HepG2 (cell line): ENCODE results near the gene SLC12A9. TPM values are rescaled to one million over a fixed set of nuclear protein-coding genes. Genes with fewer than 3 reads are reported as not detected.

ENCODE experiments used
- ATM ChIP-seq: fragments of 450-650 bp; IDR thresholded peaks from 2 replicates; pipeline ENCODE4 v1.7.1; 2017; ENCODE audit warnings: mild to moderate bottlenecking, borderline replicate concordance
- HIC2 ChIP-seq: sonication (generic); formaldehyde crosslinking; IDR thresholded peaks from 2 replicates; pipeline ENCODE4 v1.9.0; 2022; ENCODE audit warnings: low read depth, missing genetic modification reagents
- IKZF1 ChIP-seq: fragments of 450-650 bp; IDR thresholded peaks from 2 replicates; pipeline ENCODE4 v1.7.1; 2016
- KDM5A ChIP-seq: fragments of 200-600 bp; sonication (generic); IDR thresholded peaks from 2 replicates; pipeline ENCODE4 v1.7.0; 2018; ENCODE audit warnings: antibody characterized with exemption, mild to moderate bottlenecking, low read length, borderline replicate concordance
- MAFK ChIP-seq, 2 experiments: IDR thresholded peaks in 1 of 2; conservative IDR thresholded peaks in 1 of 2; 2 replicates each; pipeline ENCODE4 v1.6.1; 2011; ENCODE audit warnings: improper control_type of control experiment in 2 of 2, low read length in 2 of 2
- MATR3 ChIP-seq: sonication (generic); formaldehyde crosslinking; IDR thresholded peaks from 2 replicates; pipeline ENCODE4 v1.4.0; 2020; ENCODE audit warnings: missing genetic modification reagents
- MLX ChIP-seq: IDR thresholded peaks from 2 replicates; pipeline ENCODE4 v1.6.1; 2016
- MYC ChIP-seq: sonication (generic); formaldehyde crosslinking; IDR thresholded peaks from 2 replicates; pipeline ENCODE4 v1.9.0; 2021; ENCODE audit warnings: missing genetic modification reagents, borderline replicate concordance
- PATZ1 ChIP-seq: sonication (generic); formaldehyde crosslinking; IDR thresholded peaks from 2 replicates; pipeline ENCODE4 v1.4.0; 2020; ENCODE audit warnings: missing genetic modification reagents
- U2AF2 ChIP-seq: fragments of 200-400 bp; formaldehyde crosslinking; IDR thresholded peaks from 2 replicates; pipeline ENCODE4 v1.6.1; 2017; ENCODE audit warnings: low read depth, mild to moderate bottlenecking, low read length
- ZMYM4 ChIP-seq: sonication (generic); formaldehyde crosslinking; IDR thresholded peaks from 2 replicates; pipeline ENCODE4 v1.8.1; 2023; ENCODE audit warnings: mild to moderate bottlenecking, missing genetic modification reagents
- ZNF343 ChIP-seq: sonication (generic); formaldehyde crosslinking; IDR thresholded peaks from 2 replicates; pipeline ENCODE4 v1.4.0; 2020; ENCODE audit warnings: mild to moderate bottlenecking, missing genetic modification reagents
- ZNF552 ChIP-seq: sonication (generic); formaldehyde crosslinking; IDR thresholded peaks from 2 replicates; pipeline ENCODE4 v1.9.0; 2022; ENCODE audit warnings: missing genetic modification reagents, mild to moderate bottlenecking, borderline replicate concordance
- ZNF607 ChIP-seq: sonication (generic); formaldehyde crosslinking; IDR thresholded peaks from 2 replicates; pipeline ENCODE4 v1.5.1; 2020; ENCODE audit warnings: missing genetic modification reagents, mild to moderate bottlenecking, borderline replicate concordance
- ZNF720 ChIP-seq: sonication (generic); formaldehyde crosslinking; IDR thresholded peaks from 2 replicates; pipeline ENCODE4 v1.4.0; 2020; ENCODE audit warnings: missing genetic modification reagents
- polyA plus RNA-seq, 8 experiments: library from polyadenylated mRNA; depleted of rRNA in 3 of 8; stranded (reverse) in 7 of 8; unstranded in 1 of 8; fragments of >200 nt; fragmentation: Illumina TruSeq in 4 of 8; extraction: Trizol in 4 of 8; gene quantifications; 2 replicates each; pipeline versions ENCODE4 v1.2.1 to v1.2.3, GENCODE V29; 2011 to 2016; ENCODE audit warnings: low read depth in 4 of 8, missing spikeins in 1 of 8, mixed read lengths in 1 of 8; ENCODE audit not compliant: insufficient read depth in 1 of 8
- total RNA-seq, 5 experiments: library from RNA; depleted of rRNA; stranded (reverse); fragments of >200 nt; fragmentation: Illumina TruSeq; extraction: Trizol; gene quantifications; 2 replicates each; pipeline ENCODE4 v1.2.3, GENCODE V29; 2016; ENCODE audit warnings: low read depth in 1 of 5
- TF ChIP-seq, protein P1 (sequence below): sonication (generic); formaldehyde crosslinking; IDR thresholded peaks from 2 replicates; pipeline ENCODE4 v1.5.1; 2020; ENCODE audit warnings: missing genetic modification reagents, mild to moderate bottlenecking, borderline replicate concordance
- TF ChIP-seq, protein P2 (sequence below): sonication (generic); formaldehyde crosslinking; IDR thresholded peaks from 2 replicates; pipeline ENCODE4 v1.4.0; 2020; ENCODE audit warnings: missing genetic modification reagents
- TF ChIP-seq, protein P3 (sequence below): sonication (generic); formaldehyde crosslinking; IDR thresholded peaks from 2 replicates; pipeline ENCODE4 v1.8.0; 2022; ENCODE audit warnings: mild to moderate bottlenecking, missing genetic modification reagents; ENCODE audit not compliant: insufficient replicate concordance

SLC12A9 gene
- total and polyA plus RNA-seq, 2 of the 13 experiments (the other 11 are each of a cell fraction or from before 2014, with no cell fraction given), result 8.7 to 16.6 TPM

DNA sequence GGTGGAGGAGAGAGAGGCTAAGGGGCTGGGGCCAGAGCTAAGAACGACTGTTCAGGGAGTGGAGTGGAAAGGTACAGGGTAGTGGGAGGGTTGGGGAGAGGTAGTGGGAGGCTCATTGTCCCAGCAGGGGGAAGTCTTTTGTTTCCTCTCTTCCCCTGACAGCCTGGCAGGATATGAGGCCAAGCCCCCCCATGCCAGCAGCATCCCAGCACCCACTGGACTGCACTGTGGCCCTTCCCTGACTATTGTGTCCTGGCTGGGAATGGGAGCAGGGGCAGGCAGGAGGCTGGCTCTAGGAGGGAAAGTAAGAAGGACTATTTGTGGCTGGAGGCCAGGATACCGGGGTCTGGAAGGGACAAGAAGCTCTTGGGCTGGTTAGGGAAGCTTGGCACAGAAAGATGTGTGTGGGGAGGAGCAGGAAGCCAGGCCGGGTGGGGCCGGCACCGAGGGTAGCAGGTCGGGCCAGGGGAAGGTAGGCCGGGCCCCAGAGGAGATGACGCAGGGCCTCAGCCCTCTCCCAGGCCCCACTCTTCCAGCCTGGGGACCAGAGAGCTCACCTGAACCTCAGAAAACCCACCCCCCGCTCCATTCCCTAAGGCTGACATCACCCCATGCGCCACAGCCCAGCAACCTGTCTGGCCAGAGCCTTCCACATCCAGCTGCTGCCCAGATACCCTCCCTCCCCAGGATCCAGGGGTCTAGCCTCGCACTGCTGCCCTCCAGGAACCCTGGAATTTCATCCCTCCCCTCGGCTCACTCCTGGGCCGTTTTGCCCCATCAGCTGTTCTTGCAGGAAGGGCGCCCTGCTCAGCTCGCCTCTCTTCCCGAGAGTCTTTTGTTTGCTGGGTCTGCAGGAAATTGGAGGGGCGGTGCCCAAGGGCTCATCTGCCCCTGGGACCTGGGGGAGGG lies 16.4 kb upstream of the SLC12A9 start (continued):
- TF ChIP-seq MATR3, result no peak
- no peak for TF ChIP-seq IKZF1
- TF ChIP-seq, protein P1, sequence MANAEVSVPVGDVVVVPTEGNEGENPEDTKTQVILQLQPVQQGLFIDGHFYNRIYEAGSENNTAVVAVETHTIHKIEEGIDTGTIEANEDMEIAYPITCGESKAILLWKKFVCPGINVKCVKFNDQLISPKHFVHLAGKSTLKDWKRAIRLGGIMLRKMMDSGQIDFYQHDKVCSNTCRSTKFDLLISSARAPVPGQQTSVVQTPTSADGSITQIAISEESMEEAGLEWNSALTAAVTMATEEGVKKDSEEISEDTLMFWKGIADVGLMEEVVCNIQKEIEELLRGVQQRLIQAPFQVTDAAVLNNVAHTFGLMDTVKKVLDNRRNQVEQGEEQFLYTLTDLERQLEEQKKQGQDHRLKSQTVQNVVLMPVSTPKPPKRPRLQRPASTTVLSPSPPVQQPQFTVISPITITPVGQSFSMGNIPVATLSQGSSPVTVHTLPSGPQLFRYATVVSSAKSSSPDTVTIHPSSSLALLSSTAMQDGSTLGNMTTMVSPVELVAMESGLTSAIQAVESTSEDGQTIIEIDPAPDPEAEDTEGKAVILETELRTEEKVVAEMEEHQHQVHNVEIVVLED, result no peak
- peak; percentile 67 to 77 for TF ChIP-seq MAFK (conservative IDR thresholded peaks at IDR 0.05 in 1 of 2, IDR thresholded peaks at IDR 0.05 in 1 of 2; ENCODE audit: low read length in 2 of 2)
- 0 out of 2 replicates have a peak, but pooled peaks have one; percentile 24 for TF ChIP-seq HIC2 (CRISPR knock-in tag)
- no peak for TF ChIP-seq MYC (CRISPR knock-in tag)
- no peak for TF ChIP-seq ZMYM4 (CRISPR knock-in tag)
- TF ChIP-seq U2AF2, result no peak
- no peak for TF ChIP-seq ZNF552
- TF ChIP-seq, protein P2, sequence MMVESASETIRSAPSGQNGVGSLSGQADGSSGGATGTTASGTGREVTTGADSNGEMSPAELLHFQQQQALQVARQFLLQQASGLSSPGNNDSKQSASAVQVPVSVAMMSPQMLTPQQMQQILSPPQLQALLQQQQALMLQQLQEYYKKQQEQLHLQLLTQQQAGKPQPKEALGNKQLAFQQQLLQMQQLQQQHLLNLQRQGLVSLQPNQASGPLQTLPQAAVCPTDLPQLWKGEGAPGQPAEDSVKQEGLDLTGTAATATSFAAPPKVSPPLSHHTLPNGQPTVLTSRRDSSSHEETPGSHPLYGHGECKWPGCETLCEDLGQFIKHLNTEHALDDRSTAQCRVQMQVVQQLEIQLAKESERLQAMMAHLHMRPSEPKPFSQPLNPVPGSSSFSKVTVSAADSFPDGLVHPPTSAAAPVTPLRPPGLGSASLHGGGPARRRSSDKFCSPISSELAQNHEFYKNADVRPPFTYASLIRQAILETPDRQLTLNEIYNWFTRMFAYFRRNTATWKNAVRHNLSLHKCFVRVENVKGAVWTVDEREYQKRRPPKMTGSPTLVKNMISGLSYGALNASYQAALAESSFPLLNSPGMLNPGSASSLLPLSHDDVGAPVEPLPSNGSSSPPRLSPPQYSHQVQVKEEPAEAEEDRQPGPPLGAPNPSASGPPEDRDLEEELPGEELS (CRISPR knock-in tag), result no peak
- no peak for TF ChIP-seq ZNF720 (CRISPR knock-in tag)
- no peak for TF ChIP-seq KDM5A
- no peak for TF ChIP-seq MLX (CRISPR knock-in tag)
- TF ChIP-seq ZNF607, result no peak
- no peak for TF ChIP-seq ATM
- TF ChIP-seq PATZ1 (CRISPR knock-in tag), result 0 out of 2 replicates have a peak, but pooled peaks have one; percentile 27
- TF ChIP-seq ZNF343 (CRISPR knock-in tag), result no peak
- TF ChIP-seq, protein P3, sequence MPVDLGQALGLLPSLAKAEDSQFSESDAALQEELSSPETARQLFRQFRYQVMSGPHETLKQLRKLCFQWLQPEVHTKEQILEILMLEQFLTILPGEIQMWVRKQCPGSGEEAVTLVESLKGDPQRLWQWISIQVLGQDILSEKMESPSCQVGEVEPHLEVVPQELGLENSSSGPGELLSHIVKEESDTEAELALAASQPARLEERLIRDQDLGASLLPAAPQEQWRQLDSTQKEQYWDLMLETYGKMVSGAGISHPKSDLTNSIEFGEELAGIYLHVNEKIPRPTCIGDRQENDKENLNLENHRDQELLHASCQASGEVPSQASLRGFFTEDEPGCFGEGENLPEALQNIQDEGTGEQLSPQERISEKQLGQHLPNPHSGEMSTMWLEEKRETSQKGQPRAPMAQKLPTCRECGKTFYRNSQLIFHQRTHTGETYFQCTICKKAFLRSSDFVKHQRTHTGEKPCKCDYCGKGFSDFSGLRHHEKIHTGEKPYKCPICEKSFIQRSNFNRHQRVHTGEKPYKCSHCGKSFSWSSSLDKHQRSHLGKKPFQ (CRISPR knock-in tag), result no peak
